WTC11 (cell line): ENCODE measurements around the gene PAFAH1B2. TPM values are rescaled to one million over a fixed set of nuclear protein-coding genes. Genes with fewer than 3 reads are reported as not detected.

Experiments used
- ATAC-seq: fragments of 200-7000 bp; cut with Tn5 transposase; 2 replicates; pipeline ENCODE4 v1.10.0; 2021; ENCODE audit warnings: mild to moderate bottlenecking, moderate library complexity
- CTCF ChIA-PET: fragments of 300-600 bp; sonication (Branson Sonifier 250); formaldehyde crosslinking; loops from one replicate; lab custom pipeline; 2021; ENCODE audit warnings: antibody characterized with exemption; lab: Charles Lee
- POLR2A ChIA-PET: fragments of 350-600 bp; sonication (Branson Sonifier 250); formaldehyde crosslinking; loops from one replicate; lab custom pipeline; 2021; ENCODE audit warnings: antibody characterized with exemption; lab: Charles Lee
- DNase-seq: peaks from one replicate; pipeline ENCODE4 v3.0.0; 2021; ENCODE audit warnings: low spot score
- H3K27ac Mint-ChIP-seq: 2 replicates; pipeline ENCODE4 v1.8.0; 2021; ENCODE audit warnings: mixed read lengths
- H3K27me3 Mint-ChIP-seq: 2 replicates; pipeline ENCODE4 v1.8.0; 2021; ENCODE audit warnings: low read depth, mild to moderate bottlenecking, moderate library complexity, mixed read lengths
- H3K36me3 Mint-ChIP-seq: 2 replicates; pipeline ENCODE4 v1.8.0; 2021; ENCODE audit warnings: mixed read lengths
- H3K4me1 Mint-ChIP-seq: 2 replicates; pipeline ENCODE4 v1.8.0; 2022; ENCODE audit warnings: mixed read lengths
- H3K4me3 Mint-ChIP-seq: 2 replicates; pipeline ENCODE4 v1.8.0; 2021; ENCODE audit warnings: mild to moderate bottlenecking, moderate library complexity, mixed read lengths
- H3K9me3 Mint-ChIP-seq: 2 replicates; pipeline ENCODE4 v1.8.0; 2021; ENCODE audit warnings: mixed read lengths
- ATF3 ChIP-seq: sonication (generic); formaldehyde crosslinking; conservative IDR thresholded peaks from 2 replicates; pipeline ENCODE4 v1.8.1; 2022; ENCODE audit warnings: mild to moderate bottlenecking, missing genetic modification reagents
- CREM ChIP-seq: sonication (generic); formaldehyde crosslinking; IDR thresholded peaks from 2 replicates; pipeline ENCODE4 v1.8.1; 2022; ENCODE audit warnings: mild to moderate bottlenecking, missing genetic modification reagents, moderate library complexity
- EMX1 ChIP-seq: fragments of 250-450 bp; sonication (Bioruptor Pico); IDR thresholded peaks from 2 replicates; pipeline ENCODE4 v1.8.0; 2021; ENCODE audit warnings: mild to moderate bottlenecking
- IRF2 ChIP-seq: sonication (generic); formaldehyde crosslinking; IDR thresholded peaks from 2 replicates; pipeline ENCODE4 v1.8.0; 2022; ENCODE audit warnings: low read depth, missing genetic modification reagents, borderline replicate concordance
- JUN ChIP-seq: sonication (generic); formaldehyde crosslinking; IDR thresholded peaks from 2 replicates; pipeline ENCODE4 v1.8.0; 2023; ENCODE audit warnings: mild to moderate bottlenecking, missing genetic modification reagents
- MXD4 ChIP-seq: fragments of 250-450 bp; sonication (Bioruptor Pico); IDR thresholded peaks from 2 replicates; pipeline ENCODE4 v1.8.0; 2021; ENCODE audit warnings: mild to moderate bottlenecking, moderate library complexity, borderline replicate concordance
- NFYB ChIP-seq: sonication (generic); formaldehyde crosslinking; conservative IDR thresholded peaks from 2 replicates; pipeline ENCODE4 v1.8.0; 2022; ENCODE audit warnings: low read depth, missing genetic modification reagents
- NR2C2 ChIP-seq: sonication (generic); formaldehyde crosslinking; IDR thresholded peaks from 2 replicates; pipeline ENCODE4 v1.8.0; 2022; ENCODE audit warnings: mild to moderate bottlenecking, missing genetic modification reagents
- RELA ChIP-seq: sonication (generic); formaldehyde crosslinking; IDR thresholded peaks from 2 replicates; pipeline ENCODE4 v1.8.1; 2022; ENCODE audit warnings: missing genetic modification reagents, mild to moderate bottlenecking, borderline replicate concordance
- SMAD3 ChIP-seq: sonication (generic); formaldehyde crosslinking; IDR thresholded peaks from 2 replicates; pipeline ENCODE4 v1.8.0; 2022; ENCODE audit warnings: missing genetic modification reagents, mild to moderate bottlenecking, borderline replicate concordance
- ZMAT4 ChIP-seq: fragments of 250-450 bp; sonication (Bioruptor Pico); IDR thresholded peaks from 2 replicates; pipeline ENCODE4 v1.9.0; 2021; ENCODE audit warnings: mild to moderate bottlenecking
- ZNF121 ChIP-seq: sonication (generic); formaldehyde crosslinking; IDR thresholded peaks from 2 replicates; pipeline ENCODE4 v1.8.0; 2023; ENCODE audit warnings: missing genetic modification reagents
- ZNF263 ChIP-seq: sonication (generic); formaldehyde crosslinking; IDR thresholded peaks from 2 replicates; pipeline ENCODE4 v1.8.1; 2022; ENCODE audit warnings: low read depth, mild to moderate bottlenecking, moderate library complexity, missing genetic modification reagents
- ZNF281 ChIP-seq: sonication (generic); formaldehyde crosslinking; IDR thresholded peaks from 2 replicates; pipeline ENCODE4 v1.8.0; 2023; ENCODE audit warnings: mild to moderate bottlenecking, missing genetic modification reagents
- ZNF317 ChIP-seq: sonication (generic); formaldehyde crosslinking; IDR thresholded peaks from 2 replicates; pipeline ENCODE4 v1.8.1; 2023; ENCODE audit warnings: low read depth, mild to moderate bottlenecking, moderate library complexity, missing genetic modification reagents, borderline replicate concordance
- ZNF416 ChIP-seq: fragments of 250-450 bp; sonication (Bioruptor Pico); IDR thresholded peaks from 2 replicates; pipeline ENCODE4 v1.9.0; 2021; ENCODE audit warnings: mild to moderate bottlenecking, inconsistent platforms
- total RNA-seq: library from RNA; stranded (reverse); gene quantifications from 3 replicates; pipeline ENCODE4 v1.2.3, GENCODE V29; 2021
- TF ChIP-seq, protein P1 (sequence below): sonication (generic); formaldehyde crosslinking; IDR thresholded peaks from 2 replicates; pipeline ENCODE4 v1.8.1; 2022; ENCODE audit warnings: mild to moderate bottlenecking, missing genetic modification reagents, moderate library complexity, borderline replicate concordance
- TF ChIP-seq, protein P2 (sequence below): sonication (generic); formaldehyde crosslinking; IDR thresholded peaks from 2 replicates; pipeline ENCODE4 v1.8.1; 2023; ENCODE audit warnings: mild to moderate bottlenecking, missing genetic modification reagents, moderate library complexity
- TF ChIP-seq, protein P3 (sequence below): sonication (generic); formaldehyde crosslinking; IDR thresholded peaks from 2 replicates; pipeline ENCODE4 v1.8.1; 2023; ENCODE audit warnings: mild to moderate bottlenecking, missing genetic modification reagents

PAFAH1B2 gene
- total RNA-seq, 1 experiment from 2014 or later = 138 TPM

- TF ChIP-seq ZNF281 (CRISPR knock-in tag) (no peak), NR2C2 (CRISPR knock-in tag) (no peak), ZNF121 (CRISPR knock-in tag) (no peak), ZNF416 (no peak)
Measured at GRCh38 chr11:117218133-117218915, 74.2 kb downstream of the PAFAH1B2 start (continued).

- no peak for ATAC-seq
- POLR2A ChIA-PET = no interaction called here
Measured at GRCh38 chr11:117219001-117219400, 74.9 kb downstream of the PAFAH1B2 start.

GRCh38 chr11:117219455-117219854, 75.4 kb downstream of the PAFAH1B2 start:
- ChIA-PET POLR2A (no interaction called here), CTCF (interaction anchor here (1.4 to 3.5 kb wide), 2 partner anchors 13 to 39 kb away, joined by 3 to 37 read pairs; partner anchors contain the start of genes PCSK7, RNF214 and SIDT2)
- no peak for DNase-seq
- Mint-ChIP-seq H3K4me3 (no peak overlapping the region), H3K9me3 (no peaks in the 10 kb centered on the region), H3K27me3 (no peaks in the 10 kb centered on the region), H3K4me1 (peaks cover 3% of the 10 kb centered on the region; the same call in 1 of the 2 replicates), H3K27ac (no peak overlapping the region)
- no peak for ATAC-seq
- TF ChIP-seq EMX1 (CRISPR knock-in tag) (no peak), SMAD3 (CRISPR knock-in tag) (no peak), JUN (no peak), ATF3 (no peak)
- TF ChIP-seq, protein P1, sequence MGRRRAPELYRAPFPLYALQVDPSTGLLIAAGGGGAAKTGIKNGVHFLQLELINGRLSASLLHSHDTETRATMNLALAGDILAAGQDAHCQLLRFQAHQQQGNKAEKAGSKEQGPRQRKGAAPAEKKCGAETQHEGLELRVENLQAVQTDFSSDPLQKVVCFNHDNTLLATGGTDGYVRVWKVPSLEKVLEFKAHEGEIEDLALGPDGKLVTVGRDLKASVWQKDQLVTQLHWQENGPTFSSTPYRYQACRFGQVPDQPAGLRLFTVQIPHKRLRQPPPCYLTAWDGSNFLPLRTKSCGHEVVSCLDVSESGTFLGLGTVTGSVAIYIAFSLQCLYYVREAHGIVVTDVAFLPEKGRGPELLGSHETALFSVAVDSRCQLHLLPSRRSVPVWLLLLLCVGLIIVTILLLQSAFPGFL (CRISPR knock-in tag) = no peak
- TF ChIP-seq, all 79 proteins: peak for 0
- peaks cover 12% of the 10 kb centered on the region for H3K36me3 Mint-ChIP-seq

More at GRCh38 chr11:117219001-117219400, 74.9 kb downstream of the PAFAH1B2 start:
- Mint-ChIP-seq H3K36me3 (peaks cover 14% of the 10 kb centered on the region), H3K9me3 (no peaks in the 10 kb centered on the region)
- TF ChIP-seq, protein P1 (CRISPR knock-in tag) = no peak
- TF ChIP-seq, protein P2, sequence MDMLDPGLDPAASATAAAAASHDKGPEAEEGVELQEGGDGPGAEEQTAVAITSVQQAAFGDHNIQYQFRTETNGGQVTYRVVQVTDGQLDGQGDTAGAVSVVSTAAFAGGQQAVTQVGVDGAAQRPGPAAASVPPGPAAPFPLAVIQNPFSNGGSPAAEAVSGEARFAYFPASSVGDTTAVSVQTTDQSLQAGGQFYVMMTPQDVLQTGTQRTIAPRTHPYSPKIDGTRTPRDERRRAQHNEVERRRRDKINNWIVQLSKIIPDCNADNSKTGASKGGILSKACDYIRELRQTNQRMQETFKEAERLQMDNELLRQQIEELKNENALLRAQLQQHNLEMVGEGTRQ = no peak
- TF ChIP-seq IRF2 (CRISPR knock-in tag) (no peak), ZNF263 (CRISPR knock-in tag) (no peak), ZNF416 (no peak), MXD4 (CRISPR knock-in tag) (no peak), ZMAT4 (CRISPR knock-in tag) (no peak), NFYB (no peak), ZNF317 (CRISPR knock-in tag) (no peak), RELA (CRISPR knock-in tag) (no peak), NR2C2 (CRISPR knock-in tag) (no peak), CREM (CRISPR knock-in tag) (no peak)
- TF ChIP-seq, protein P3, sequence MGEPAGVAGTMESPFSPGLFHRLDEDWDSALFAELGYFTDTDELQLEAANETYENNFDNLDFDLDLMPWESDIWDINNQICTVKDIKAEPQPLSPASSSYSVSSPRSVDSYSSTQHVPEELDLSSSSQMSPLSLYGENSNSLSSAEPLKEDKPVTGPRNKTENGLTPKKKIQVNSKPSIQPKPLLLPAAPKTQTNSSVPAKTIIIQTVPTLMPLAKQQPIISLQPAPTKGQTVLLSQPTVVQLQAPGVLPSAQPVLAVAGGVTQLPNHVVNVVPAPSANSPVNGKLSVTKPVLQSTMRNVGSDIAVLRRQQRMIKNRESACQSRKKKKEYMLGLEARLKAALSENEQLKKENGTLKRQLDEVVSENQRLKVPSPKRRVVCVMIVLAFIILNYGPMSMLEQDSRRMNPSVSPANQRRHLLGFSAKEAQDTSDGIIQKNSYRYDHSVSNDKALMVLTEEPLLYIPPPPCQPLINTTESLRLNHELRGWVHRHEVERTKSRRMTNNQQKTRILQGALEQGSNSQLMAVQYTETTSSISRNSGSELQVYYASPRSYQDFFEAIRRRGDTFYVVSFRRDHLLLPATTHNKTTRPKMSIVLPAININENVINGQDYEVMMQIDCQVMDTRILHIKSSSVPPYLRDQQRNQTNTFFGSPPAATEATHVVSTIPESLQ = no peak
- TF ChIP-seq, all 79 proteins: peak for 0
- Mint-ChIP-seq H3K4me1 (peaks cover 3% of the 10 kb centered on the region; the same call in 1 of the 2 replicates), H3K4me3 (no peak overlapping the region), H3K27me3 (no peaks in the 10 kb centered on the region), H3K27ac (no peak overlapping the region)
- CTCF ChIA-PET = no interaction called here
- no peak for DNase-seq
